Caco-2 (cell line): ENCODE results near the gene SLC16A12. TPM values are rescaled to one million over a fixed set of nuclear protein-coding genes. Genes with fewer than 3 reads are reported as not detected.
"Not testable (repeated sequence)": the region's sequence is repeated elsewhere in the genome, so short reads cannot be mapped to it uniquely, and the experiment has no call there.

Experiments used
- BruUV-seq: library from RNA; stranded (reverse); fragments of 400-500 nt; replicated peaks from 2 replicates; lab custom pipeline; 2021; lab: Mats Ljungman, UMichigan
- CTCF ChIA-PET: fragments of 300-600 bp; sonication (Branson Sonifier 250); formaldehyde crosslinking; loops from one replicate; lab custom pipeline; 2022; ENCODE audit warnings: antibody characterized with exemption; lab: Charles Lee
- POLR2A ChIA-PET: fragments of 300-600 bp; sonication (Branson Sonifier 250); formaldehyde crosslinking; loops from one replicate; lab custom pipeline; 2022; ENCODE audit warnings: antibody characterized with exemption; lab: Charles Lee
- DNase-seq, 2 experiments: peaks; one replicate each; pipeline versions ENCODE4 v3.0.0 to v3.0.0-alpha.2; 2020 to 2022
- H3K27me3 ChIP-seq: replicated peaks from 2 replicates; pipeline ENCODE4 v1.6.0; 2011; ENCODE audit warnings: low read length; ENCODE audit not compliant: control insufficient read depth, insufficient read depth
- H3K36me3 ChIP-seq: 2 replicates; pipeline ENCODE4 v1.5.1; 2011; ENCODE audit warnings: low read length; ENCODE audit not compliant: control insufficient read depth, insufficient read depth
- H3K4me1 ChIP-seq: fragments of 250-450 bp; sonication (Bioruptor Pico); 2 replicates; pipeline ENCODE4 v1.5.1; 2020; ENCODE audit warnings: mild to moderate bottlenecking
- H3K4me3 ChIP-seq: 2 replicates; pipeline ENCODE4 v1.5.1; 2011; ENCODE audit warnings: low read depth, mild to moderate bottlenecking, control low read depth, low read length
- H3K9me3 ChIP-seq: fragments of 250-450 bp; sonication (Bioruptor Pico); 2 replicates; pipeline ENCODE4 v1.5.1; 2020; ENCODE audit warnings: mild to moderate bottlenecking, moderate library complexity
- H3K27ac Mint-ChIP-seq: one replicate; pipeline ENCODE4 v1.8.0; 2022; ENCODE audit warnings: mixed read lengths; ENCODE audit not compliant: unreplicated experiment
- H3K27me3 Mint-ChIP-seq: one replicate; pipeline ENCODE4 v1.8.0; 2022; ENCODE audit warnings: mixed read lengths; ENCODE audit not compliant: insufficient read depth, unreplicated experiment
- H3K36me3 Mint-ChIP-seq: one replicate; pipeline ENCODE4 v1.8.0; 2022; ENCODE audit warnings: mild to moderate bottlenecking, mixed read lengths; ENCODE audit not compliant: insufficient read depth, unreplicated experiment
- H3K4me1 Mint-ChIP-seq: one replicate; pipeline ENCODE4 v1.8.0; 2022; ENCODE audit warnings: low read depth, mixed read lengths; ENCODE audit not compliant: unreplicated experiment
- H3K4me3 Mint-ChIP-seq: one replicate; pipeline ENCODE4 v1.8.0; 2022; ENCODE audit warnings: mild to moderate bottlenecking, moderate library complexity, mixed read lengths; ENCODE audit not compliant: unreplicated experiment
- H3K9me3 Mint-ChIP-seq: one replicate; pipeline ENCODE4 v1.8.0; 2022; ENCODE audit warnings: mixed read lengths; ENCODE audit not compliant: unreplicated experiment
- intact Hi-C: fragments of 100-400 bp; cut with micrococcal nuclease; formaldehyde crosslinking; loops from one replicate; pipeline ENCODE4 v1.10.0; 2022; ENCODE audit not compliant: unreplicated experiment
- total RNA-seq: library from RNA; stranded (reverse); gene quantifications from 2 replicates; pipeline ENCODE4 v1.2.3, GENCODE V29; 2022
- TF ChIP-seq, protein P1 (sequence below), 2 experiments: fragments of 200-600 bp in 1 of 2; IDR thresholded peaks; 1 replicate in 1 of 2; 2 replicates in 1 of 2; pipeline versions ENCODE4 v1.5.1 to v1.8.0; 2011 to 2022; ENCODE audit warnings: antibody characterized with exemption in 1 of 2, control low read depth in 1 of 2, inconsistent platforms in 1 of 2, low read depth in 1 of 2, low read length in 1 of 2, mild to moderate bottlenecking in 1 of 2, moderate library complexity in 1 of 2; ENCODE audit not compliant: insufficient read depth in 1 of 2, severe bottlenecking in 1 of 2, unreplicated experiment in 1 of 2

Gene SLC16A12
- total RNA-seq, 1 experiment from 2014 or later = not detected

DNA sequence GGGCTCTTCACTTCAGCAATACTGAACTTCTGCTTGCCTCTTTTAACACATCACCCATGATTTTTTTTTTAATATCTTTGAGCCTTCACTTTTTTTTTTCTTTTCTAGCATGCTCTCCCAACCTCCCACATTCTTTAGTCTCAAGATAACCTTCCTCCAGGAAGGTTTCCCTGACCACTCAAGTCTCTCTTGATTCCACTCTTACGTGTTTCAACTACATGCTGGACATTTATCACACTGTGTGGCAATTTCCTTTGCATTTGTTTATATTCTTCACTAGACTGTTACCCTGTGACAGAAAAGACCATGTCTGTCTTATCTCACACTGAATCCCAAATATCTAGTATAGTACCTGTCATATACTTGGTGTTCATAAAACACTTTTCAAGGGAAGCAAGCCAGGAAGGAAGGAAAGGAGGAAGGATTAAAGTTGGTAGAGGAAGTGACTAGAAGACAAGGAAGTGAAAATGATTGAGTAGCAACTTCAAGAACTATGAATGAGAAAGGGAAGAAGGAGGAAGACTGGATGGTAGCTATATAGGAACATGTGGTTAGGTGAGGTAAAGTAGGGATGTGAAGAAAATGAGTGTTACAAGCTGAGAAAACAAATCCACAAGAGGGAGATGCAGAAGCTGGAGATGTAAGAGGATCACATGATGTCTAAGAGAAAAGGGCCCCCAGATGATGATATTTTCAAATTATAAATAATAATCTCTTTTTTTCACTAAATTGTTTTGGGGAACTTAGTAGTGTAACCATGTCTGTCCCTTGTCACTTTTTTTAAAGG is 80.6 kb downstream of the SLC16A12 start:
- TF ChIP-seq, protein P1, sequence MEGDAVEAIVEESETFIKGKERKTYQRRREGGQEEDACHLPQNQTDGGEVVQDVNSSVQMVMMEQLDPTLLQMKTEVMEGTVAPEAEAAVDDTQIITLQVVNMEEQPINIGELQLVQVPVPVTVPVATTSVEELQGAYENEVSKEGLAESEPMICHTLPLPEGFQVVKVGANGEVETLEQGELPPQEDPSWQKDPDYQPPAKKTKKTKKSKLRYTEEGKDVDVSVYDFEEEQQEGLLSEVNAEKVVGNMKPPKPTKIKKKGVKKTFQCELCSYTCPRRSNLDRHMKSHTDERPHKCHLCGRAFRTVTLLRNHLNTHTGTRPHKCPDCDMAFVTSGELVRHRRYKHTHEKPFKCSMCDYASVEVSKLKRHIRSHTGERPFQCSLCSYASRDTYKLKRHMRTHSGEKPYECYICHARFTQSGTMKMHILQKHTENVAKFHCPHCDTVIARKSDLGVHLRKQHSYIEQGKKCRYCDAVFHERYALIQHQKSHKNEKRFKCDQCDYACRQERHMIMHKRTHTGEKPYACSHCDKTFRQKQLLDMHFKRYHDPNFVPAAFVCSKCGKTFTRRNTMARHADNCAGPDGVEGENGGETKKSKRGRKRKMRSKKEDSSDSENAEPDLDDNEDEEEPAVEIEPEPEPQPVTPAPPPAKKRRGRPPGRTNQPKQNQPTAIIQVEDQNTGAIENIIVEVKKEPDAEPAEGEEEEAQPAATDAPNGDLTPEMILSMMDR (IDR thresholded peaks at IDR 0.05; ENCODE audit: insufficient read depth in 1 of 2, low read depth in 1 of 2, low read length in 1 of 2, severe bottlenecking in 1 of 2, unreplicated experiment in 1 of 2) = no peak
- Histone ChIP-seq H3K4me1 (no peaks in the 10 kb centered on the region; the same call in 1 of the 2 replicates), H3K27me3 (no peaks in the 10 kb centered on the region), H3K4me3 (no peak overlapping the region), H3K9me3 (no peaks in the 10 kb centered on the region), H3K36me3 (no peaks in the 10 kb centered on the region)
- DNase-seq = no peak
- ChIA-PET CTCF (no interaction called here), POLR2A (no interaction called here)
- H3K4me3 Mint-ChIP-seq = no peak overlapping the region
- BruUV-seq = no TSS peak
- no peak overlapping the region for H3K27ac Mint-ChIP-seq
- intact Hi-C loops = no loop called here
- H3K9me3 Mint-ChIP-seq = no peaks in the 10 kb centered on the region
- H3K4me1 Mint-ChIP-seq = peaks cover 14% of the 10 kb centered on the region
- H3K36me3 Mint-ChIP-seq = no peaks in the 10 kb centered on the region
- no peaks in the 10 kb centered on the region for H3K27me3 Mint-ChIP-seq

DNA sequence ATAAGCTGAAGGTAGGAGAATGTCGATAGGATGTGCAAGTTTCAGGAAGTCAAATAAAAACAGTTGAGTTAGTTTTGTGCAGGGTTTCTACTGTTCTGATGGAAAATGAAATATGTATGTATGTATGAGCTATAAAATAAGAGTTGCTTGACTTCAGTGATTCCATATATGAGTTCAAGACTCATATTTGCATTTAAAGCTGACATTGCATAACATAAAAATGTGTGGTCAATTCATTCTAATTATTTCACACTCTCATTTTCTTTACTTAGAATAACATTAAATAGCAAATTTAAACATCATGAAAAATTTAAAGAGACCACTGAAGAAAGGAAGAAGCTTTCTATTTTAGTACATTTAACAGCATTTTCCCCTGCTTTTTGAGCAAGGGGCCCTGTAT is 83.2 kb downstream of the SLC16A12 start:
- Mint-ChIP-seq H3K36me3 (no peaks in the 10 kb centered on the region), H3K27me3 (peaks cover 5% of the 10 kb centered on the region), H3K4me3 (no peak overlapping the region), H3K9me3 (no peaks in the 10 kb centered on the region), H3K4me1 (no peaks in the 10 kb centered on the region), H3K27ac (no peak overlapping the region)
- POLR2A ChIA-PET = no interaction called here
- H3K9me3 ChIP-seq = no peaks in the 10 kb centered on the region
- CTCF ChIA-PET = no interaction called here
- DNase-seq = no peak
- no peaks in the 10 kb centered on the region for H3K4me1 ChIP-seq
- no peaks in the 10 kb centered on the region for H3K27me3 ChIP-seq
- intact Hi-C loops = no loop called here
- TF ChIP-seq, protein P1 (IDR thresholded peaks at IDR 0.05; ENCODE audit: insufficient read depth in 1 of 2, low read depth in 1 of 2, low read length in 1 of 2, severe bottlenecking in 1 of 2, unreplicated experiment in 1 of 2) = no peak
- no peak overlapping the region for H3K4me3 ChIP-seq
- no TSS peak for BruUV-seq
- no peaks in the 10 kb centered on the region for H3K36me3 ChIP-seq

DNA sequence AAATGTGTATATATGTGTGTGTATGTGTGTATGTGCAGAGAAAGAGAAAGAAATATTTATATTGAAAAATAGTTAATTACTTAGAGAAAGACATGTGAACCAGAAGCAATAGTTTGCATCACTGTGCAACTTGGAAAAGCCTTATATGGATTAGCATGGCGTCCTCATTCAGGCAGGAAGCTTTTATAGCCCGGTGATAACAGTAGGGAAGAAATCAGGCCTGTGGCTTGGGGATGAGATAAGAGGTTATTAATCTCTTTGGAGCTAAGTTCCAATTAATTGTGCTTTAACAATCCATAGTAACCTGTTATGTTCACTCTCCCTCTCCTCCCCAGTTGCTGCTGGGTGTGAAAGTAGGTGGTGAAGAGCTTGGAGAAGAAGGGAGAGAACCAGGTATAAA is 84.5 kb downstream of the SLC16A12 start:
- H3K4me3 Mint-ChIP-seq = no peak overlapping the region
- no TSS peak for BruUV-seq
- TF ChIP-seq, protein P1 (IDR thresholded peaks at IDR 0.05; ENCODE audit: insufficient read depth in 1 of 2, low read depth in 1 of 2, low read length in 1 of 2, severe bottlenecking in 1 of 2, unreplicated experiment in 1 of 2) = no peak

DNA sequence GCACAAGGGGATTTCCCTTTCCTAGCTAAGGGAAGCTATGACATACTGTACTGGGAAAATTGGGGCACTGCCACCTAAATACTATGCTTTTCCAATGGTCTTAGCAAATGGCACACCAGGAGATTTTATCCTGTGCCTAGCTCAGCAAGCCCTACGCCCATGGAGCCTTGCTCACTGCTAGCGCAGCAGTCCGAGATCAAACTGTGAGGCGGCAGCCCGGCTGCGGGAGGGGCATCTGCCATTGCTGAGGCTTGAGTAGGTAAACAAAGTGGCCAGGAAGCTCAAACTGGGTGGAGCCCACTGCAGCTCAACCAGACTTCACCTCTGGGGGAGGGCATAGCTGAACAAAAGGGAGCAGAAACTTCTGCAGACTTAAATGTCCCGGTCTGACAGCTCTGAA is 90.6 kb downstream of the SLC16A12 start:
- H3K27me3 ChIP-seq, POLR2A ChIA-PET, DNase-seq, H3K9me3 Mint-ChIP-seq, H3K27ac Mint-ChIP-seq, H3K9me3 ChIP-seq, H3K36me3 ChIP-seq, BruUV-seq, H3K36me3 Mint-ChIP-seq, intact Hi-C loops, H3K4me1 ChIP-seq, H3K4me3 ChIP-seq, H3K4me3 Mint-ChIP-seq, CTCF ChIA-PET, H3K4me1 Mint-ChIP-seq: not testable (repeated sequence)
- H3K27me3 Mint-ChIP-seq = peaks cover 16% of the 10 kb centered on the region

More for the DNA sequence above, 84.5 kb downstream of the SLC16A12 start:
- ChIA-PET CTCF (no interaction called here), POLR2A (no interaction called here)
- no peaks in the 10 kb centered on the region for H3K36me3 ChIP-seq
- Mint-ChIP-seq H3K27me3 (peaks cover 10% of the 10 kb centered on the region), H3K27ac (no peak overlapping the region), H3K36me3 (no peaks in the 10 kb centered on the region), H3K9me3 (no peaks in the 10 kb centered on the region), H3K4me1 (no peaks in the 10 kb centered on the region)
- intact Hi-C loops = no loop called here
- no peak for DNase-seq
- H3K27me3 ChIP-seq = no peaks in the 10 kb centered on the region
- H3K4me3 ChIP-seq = no peak overlapping the region
- no peaks in the 10 kb centered on the region for H3K9me3 ChIP-seq
- no peaks in the 10 kb centered on the region for H3K4me1 ChIP-seq
